ENCODE results near the gene MEGF9. TPM values are rescaled to one million over a fixed set of nuclear protein-coding genes. Genes with fewer than 3 reads are reported as not detected.
A peak's percentile ranks its signal among the peaks of the same experiment; 100 is the strongest.

MEGF9 gene
- total RNA-seq, 1 donor from 2014 or later = 8.7 TPM

- no peak for DNase-seq
Observed at GRCh38 chr9:120702075-120702474, 12.2 kb downstream of the MEGF9 start.

GRCh38 chr9:120701248-120701647, 13.0 kb downstream of the MEGF9 start:
- DNase-seq = no peak

DNA sequence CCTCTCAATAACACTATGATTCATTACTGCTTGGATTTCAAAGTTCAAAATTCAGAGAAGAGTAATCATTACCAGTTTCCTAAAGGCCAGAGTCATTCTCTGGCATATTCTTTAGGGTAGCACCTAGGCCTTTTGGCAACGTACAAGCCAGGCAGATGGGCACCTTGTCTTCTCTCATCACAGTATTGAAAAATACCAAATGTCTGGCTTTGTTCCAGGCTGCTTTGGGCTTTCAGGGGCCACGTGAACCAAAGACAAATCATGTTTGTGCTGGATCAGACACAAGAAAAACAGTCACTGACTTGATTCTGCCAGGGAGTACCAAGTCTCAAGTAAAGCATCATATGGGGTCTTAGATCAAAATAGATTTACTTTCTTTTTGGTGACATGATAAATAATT, 15.5 kb downstream of the MEGF9 start:
- peak; percentile 43 for DNase-seq

DNA sequence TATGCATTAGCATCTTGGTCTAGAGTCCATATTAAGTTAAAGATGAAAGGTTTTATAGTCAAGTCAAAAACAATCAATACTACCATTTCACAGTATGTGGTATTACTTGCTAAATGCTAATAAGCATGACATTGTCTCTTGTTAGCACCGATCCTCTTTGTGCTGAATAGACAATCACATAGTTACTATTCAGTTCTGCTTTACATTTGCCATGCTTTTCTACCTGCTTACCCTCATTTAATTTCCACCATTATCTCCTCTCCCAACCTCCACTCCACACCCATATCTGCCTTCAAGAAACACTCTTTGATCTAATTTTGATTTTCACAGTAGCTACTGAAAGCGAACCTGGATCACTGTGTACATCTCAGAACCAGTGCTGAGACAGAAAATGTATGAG, 16.8 kb downstream of the MEGF9 start:
- DNase-seq = no peak

GRCh38 chr9:120696551-120697230, 17.6 kb downstream of the MEGF9 start:
- peak; percentile 12 for DNase-seq

- DNase-seq = no peak
Observed at GRCh38 chr9:120694559-120694958, 19.7 kb downstream of the MEGF9 start.

DNA sequence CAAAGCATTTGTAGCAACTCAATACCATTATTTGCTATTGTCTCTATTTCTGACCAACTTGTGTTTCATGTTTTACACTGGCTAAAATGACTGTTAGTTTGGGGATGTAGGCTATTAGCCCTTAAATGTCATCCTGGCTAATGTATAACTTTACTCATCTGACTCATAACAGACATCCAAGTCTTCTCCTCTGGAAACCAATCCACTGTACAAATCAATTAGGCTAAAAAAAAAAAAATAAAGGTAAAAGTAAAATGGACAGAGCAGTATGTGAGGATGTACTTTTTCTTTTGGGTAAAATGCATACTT, 20.6 kb downstream of the MEGF9 start:
- no peak for DNase-seq

DNA sequence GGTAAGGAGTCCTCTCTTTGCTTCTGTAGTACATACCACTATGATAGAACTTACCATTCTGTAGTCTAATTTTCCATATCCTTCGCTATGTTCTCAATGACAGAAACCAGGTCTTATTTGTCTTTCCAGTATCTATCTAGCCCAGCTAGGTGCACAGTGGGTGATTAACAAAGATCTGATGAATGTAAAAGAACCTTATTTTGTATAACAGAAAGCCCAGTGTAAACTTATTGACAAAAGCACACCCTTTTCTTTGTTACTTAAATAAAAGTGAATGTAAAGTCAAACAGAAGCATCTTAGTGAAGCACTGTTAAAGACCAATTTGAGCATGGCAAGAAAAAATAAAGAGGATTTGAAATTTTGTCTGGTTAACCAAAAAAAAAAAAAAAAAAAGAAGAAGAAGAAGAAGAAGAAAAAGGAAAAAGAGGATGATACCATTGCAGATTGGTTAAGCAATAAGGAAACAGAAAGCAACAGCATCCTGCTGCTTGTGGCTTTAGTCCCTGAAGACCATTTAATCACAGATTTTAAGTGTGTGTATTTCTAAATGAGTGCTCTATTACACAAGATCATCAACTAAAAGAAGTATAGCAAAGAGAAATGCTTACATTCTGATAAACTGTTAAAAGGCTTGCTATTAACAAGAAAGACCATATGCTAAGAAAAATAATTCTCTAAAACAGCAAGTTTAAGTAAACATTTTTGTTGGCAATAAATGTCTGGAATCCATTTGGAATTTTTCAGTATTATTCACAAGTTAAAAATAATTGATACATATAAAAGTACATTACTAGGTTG, 21.2 kb downstream of the MEGF9 start:
- DNase-seq = no peak

DNA sequence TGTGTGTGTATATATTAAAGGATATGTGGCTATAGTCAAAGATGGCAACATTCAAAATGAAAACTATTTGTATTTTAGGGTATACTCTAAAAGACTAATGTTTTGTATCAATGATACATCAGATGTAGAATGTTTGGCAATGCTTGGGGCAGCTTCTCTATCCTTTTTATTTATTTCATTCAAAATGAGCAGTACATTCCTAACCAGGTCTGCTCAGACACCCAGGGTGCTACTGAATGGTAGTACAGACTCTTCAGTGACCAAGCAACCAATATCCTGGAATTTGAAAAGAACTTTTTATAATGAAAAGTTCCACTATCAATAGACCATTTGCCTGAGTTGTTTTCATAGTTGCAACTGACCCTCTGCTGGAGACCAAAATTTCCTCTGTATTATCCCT, 23.9 kb downstream of the MEGF9 start:
- no peak for DNase-seq

DNA sequence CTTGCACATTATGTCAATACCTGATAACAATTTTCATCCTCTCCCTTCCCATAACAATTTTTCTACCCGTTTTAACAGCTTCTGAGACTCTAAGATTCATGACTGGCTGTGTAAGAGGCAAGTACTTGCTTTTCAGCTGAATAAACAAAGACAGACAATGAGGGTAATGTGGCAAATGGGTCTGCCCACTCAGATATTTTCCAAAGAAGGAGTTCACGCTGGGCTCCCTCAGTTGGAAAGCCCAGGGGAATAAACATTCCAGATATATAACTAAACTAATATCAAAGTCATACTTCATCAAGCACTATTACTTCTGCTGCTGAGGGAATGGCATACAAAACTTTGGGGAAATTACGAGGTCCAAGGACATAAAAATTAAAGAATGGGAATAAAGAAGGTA, 24.4 kb downstream of the MEGF9 start:
- peak; percentile 72 for DNase-seq

- DNase-seq = peak; percentile 27
Observed at GRCh38 chr9:120688758-120689157, 25.5 kb downstream of the MEGF9 start.

GRCh38 chr9:120683150-120683549, 31.1 kb downstream of the MEGF9 start:
- no peak for DNase-seq

- DNase-seq = no peak
Observed at GRCh38 chr9:120681121-120681520, 33.1 kb downstream of the MEGF9 start.

DNA sequence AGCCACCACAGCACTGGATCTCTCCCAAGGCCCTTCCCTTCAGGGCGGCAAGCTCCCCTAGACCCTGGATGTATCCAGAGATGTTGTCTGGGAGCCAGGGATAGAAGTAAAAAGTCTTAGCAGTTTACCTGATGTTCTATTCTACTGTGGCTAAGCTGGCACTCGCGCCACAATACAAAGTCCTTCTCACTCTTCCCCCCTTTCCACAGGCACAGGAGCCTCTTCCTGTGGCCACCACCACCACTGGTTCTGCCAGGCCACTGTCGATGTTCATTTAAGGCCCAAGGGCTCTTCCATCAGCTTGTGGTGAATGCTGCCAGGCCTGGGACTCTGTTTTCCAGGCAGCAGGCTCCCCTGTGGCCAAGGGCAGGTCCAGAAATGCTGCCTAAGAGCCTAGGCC, 33.7 kb downstream of the MEGF9 start:
- no peak for DNase-seq

DNA sequence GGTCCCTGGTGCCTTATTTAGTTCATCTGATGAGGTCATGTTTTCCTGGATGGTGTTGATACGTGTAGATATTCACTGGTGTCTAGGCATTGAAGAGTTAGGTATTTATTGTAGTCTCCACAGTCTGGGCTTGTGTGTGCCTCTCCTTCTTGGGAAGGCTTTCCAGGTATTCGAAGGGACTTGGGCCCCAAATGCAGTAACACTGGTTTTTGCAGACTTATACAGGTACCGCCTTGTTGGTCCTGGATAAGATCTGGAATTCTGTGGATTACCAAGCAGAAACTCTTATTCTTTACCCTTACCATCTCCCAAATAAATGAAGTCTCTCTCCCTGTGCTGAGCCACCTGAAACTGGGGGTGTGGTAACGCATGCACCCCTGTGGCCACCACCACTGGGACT, 34.1 kb downstream of the MEGF9 start:
- no peak for DNase-seq

DNA sequence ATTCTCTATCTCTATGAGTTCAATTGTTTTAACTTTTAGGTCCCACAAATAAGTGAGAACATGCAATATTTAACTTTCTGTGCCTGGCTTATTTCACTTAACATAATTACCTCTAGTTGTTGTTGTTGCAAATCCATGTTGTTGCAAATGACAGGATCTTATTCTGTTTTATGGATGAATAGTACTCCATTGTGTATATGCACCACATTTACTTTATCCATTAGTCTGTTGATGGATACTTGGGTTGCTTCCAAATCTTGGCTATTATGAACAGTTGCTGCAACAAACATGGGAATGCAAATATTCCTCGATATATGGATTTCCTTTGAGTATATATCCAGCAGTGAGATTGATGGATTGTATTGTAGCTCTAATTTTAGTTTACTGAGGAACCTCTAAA, 36.3 kb downstream of the MEGF9 start:
- no peak for DNase-seq

GRCh38 chr9:120676767-120677402, 37.4 kb downstream of the MEGF9 start:
- DNase-seq = no peak

- peak; percentile 27 for DNase-seq
Observed at GRCh38 chr9:120668399-120668798, 45.9 kb downstream of the MEGF9 start.

DNA sequence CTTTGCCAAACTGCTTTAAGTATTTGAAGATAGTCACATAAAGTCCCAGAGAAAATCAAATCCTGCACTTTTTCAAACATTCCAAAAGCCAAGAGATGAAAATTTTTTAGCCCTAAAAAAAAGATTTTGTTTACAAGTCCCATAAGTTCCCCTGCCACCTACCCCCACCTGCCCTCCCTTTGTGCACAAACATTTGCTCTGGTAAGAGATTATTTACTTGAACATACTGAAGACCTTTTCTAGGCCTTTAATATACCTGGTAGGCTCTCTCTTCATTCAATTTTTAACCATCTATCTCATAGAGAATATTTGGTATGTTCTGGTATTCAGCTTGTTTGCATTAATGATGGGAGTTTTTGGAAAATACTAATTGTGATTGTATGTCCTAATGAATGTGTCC, 50.3 kb downstream of the MEGF9 start:
- no peak for DNase-seq

- no peak for DNase-seq
Observed at GRCh38 chr9:120663380-120663779, 50.9 kb downstream of the MEGF9 start.

- DNase-seq = no peak
Observed at GRCh38 chr9:120662513-120662912, 51.8 kb downstream of the MEGF9 start.

DNA sequence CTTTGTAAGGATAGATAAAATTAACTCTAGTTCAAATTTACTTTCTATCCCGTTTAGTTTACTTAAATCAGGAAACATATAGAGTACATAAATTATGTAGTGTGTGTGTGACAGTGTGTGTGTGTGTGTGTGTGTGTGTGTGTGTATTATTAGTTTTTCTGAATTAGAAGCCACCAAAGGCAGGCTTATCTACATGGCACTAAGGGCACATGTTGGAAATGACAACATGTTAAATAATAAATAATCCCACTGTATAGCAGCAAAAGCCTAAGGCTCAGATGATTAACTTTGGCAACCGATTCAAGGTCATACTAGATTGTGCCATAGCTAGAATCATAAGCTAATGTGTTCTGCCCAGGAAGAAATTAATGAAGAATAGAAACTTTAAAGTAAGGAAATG, 54.6 kb downstream of the MEGF9 start:
- no peak for DNase-seq

DNA sequence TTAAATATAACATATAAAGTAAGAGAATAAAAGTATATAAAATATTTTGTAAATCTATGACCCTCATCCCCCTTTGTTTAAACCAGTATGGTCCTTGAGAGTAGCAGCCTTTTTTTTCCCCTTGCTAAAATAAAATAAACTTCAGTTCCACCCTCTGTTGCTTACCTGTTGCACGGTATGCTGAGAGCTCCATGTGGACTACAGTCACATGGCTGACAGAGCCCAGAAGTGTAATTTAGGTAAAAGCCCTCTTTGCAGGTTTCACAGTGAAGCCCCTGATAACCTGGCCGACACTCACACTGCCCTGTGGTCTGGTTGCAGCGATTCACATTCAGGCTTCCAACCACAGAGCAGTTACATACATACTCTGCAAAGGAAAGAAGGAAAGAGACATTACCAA, 55.1 kb downstream of the MEGF9 start:
- no peak for DNase-seq

GRCh38 chr9:120655005-120655622, 59.2 kb downstream of the MEGF9 start:
- peak; percentile 42 for DNase-seq

Data from dermis blood vessel endothelial cell (primary cell).